IPS DF 6.9 (cell line): ENCODE data around the gene PRDX2.
"Not testable (repeated sequence)": the region's sequence is repeated elsewhere in the genome, so short reads cannot be mapped to it uniquely, and the experiment has no call there.

ENCODE experiments used
- DNase-seq: peaks from one replicate; pipeline ENCODE4 v3.0.0-alpha.2; 2013; ENCODE audit warnings: low read depth, low spot score
- H3K27ac ChIP-seq: one replicate; pipeline ENCODE4 v1.5.1; 2013; ENCODE audit warnings: low read length, control low read depth
- H3K27me3 ChIP-seq: 2 replicates; pipeline ENCODE4 v1.6.1; 2013; ENCODE audit warnings: mild to moderate bottlenecking, low read length; ENCODE audit not compliant: control insufficient read depth, insufficient read depth
- H3K36me3 ChIP-seq: 2 replicates; pipeline ENCODE4 v1.6.1; 2013; ENCODE audit warnings: low read length; ENCODE audit not compliant: control insufficient read depth, insufficient read depth
- H3K4me1 ChIP-seq: 2 replicates; pipeline ENCODE4 v1.6.1; 2013; ENCODE audit warnings: low read length; ENCODE audit not compliant: control insufficient read depth, insufficient read depth
- H3K4me3 ChIP-seq: 2 replicates; pipeline ENCODE4 v1.5.1; 2013; ENCODE audit warnings: mild to moderate bottlenecking, low read length
- H3K9me3 ChIP-seq: 2 replicates; pipeline ENCODE4 v1.6.1; 2013; ENCODE audit warnings: low read length, inconsistent platforms; ENCODE audit not compliant: control insufficient read depth, insufficient read depth
- WGBS: extraction: QIAGEN DNeasy Blood & Tissue Kit; methylation state at CpG from one replicate; pipeline ENCODE4 v1.1.7; 2013; ENCODE audit warnings: mixed read lengths, missing lambda C conversion rate; ENCODE audit not compliant: insufficient read length, insufficient coverage; 5-methylcytosine and 5-hydroxymethylcytosine counted together

Gene PRDX2

GRCh38 chr19:12825254-12826131, 23.9 kb upstream of the PRDX2 start:
- H3K27me3 ChIP-seq = no peaks in the 10 kb centered on the region
- H3K27ac ChIP-seq = no peak overlapping the region
- H3K4me3 ChIP-seq = peak overlapping the region; percentile 33; the same call in 1 of the 2 replicates
- H3K4me1 ChIP-seq = peaks cover 2% of the 10 kb centered on the region; the same call in 1 of the 2 replicates
- no CpG with 5 or more reads among the region's 46 CpGs for WGBS
- no peaks in the 10 kb centered on the region for H3K36me3 ChIP-seq
- no peaks in the 10 kb centered on the region for H3K9me3 ChIP-seq
- DNase-seq = no peak

GRCh38 chr19:12821761-12822160, 20.2 kb upstream of the PRDX2 start:
- H3K36me3 ChIP-seq = no peaks in the 10 kb centered on the region
- H3K4me3 ChIP-seq = no peak overlapping the region
- DNase-seq = no peak
- H3K9me3 ChIP-seq = no peaks in the 10 kb centered on the region
- no peaks in the 10 kb centered on the region for H3K4me1 ChIP-seq
- H3K27ac ChIP-seq = no peak overlapping the region
- H3K27me3 ChIP-seq = no peaks in the 10 kb centered on the region
- no CpG with 5 or more reads among the region's 2 CpGs for WGBS

GRCh38 chr19:12817810-12818209, 16.2 kb upstream of the PRDX2 start:
- not testable (repeated sequence) for H3K36me3 ChIP-seq, H3K9me3 ChIP-seq, DNase-seq, H3K27me3 ChIP-seq, H3K4me3 ChIP-seq, H3K4me1 ChIP-seq, H3K27ac ChIP-seq
- no CpG with 5 or more reads among the region's 11 CpGs for WGBS

- H3K9me3 ChIP-seq, H3K27me3 ChIP-seq, H3K36me3 ChIP-seq, H3K27ac ChIP-seq, DNase-seq, H3K4me3 ChIP-seq, H3K4me1 ChIP-seq: not testable (repeated sequence)
- no CpG with 5 or more reads among the region's 6 CpGs for WGBS
Observed at GRCh38 chr19:12817188-12817587, 15.6 kb upstream of the PRDX2 start.

- H3K27ac ChIP-seq = no peak overlapping the region
- no peaks in the 10 kb centered on the region for H3K4me1 ChIP-seq
- H3K4me3 ChIP-seq = no peak overlapping the region
- no peak for DNase-seq
- no CpG with 5 or more reads among the region's 7 CpGs for WGBS
- peaks cover 10% of the 10 kb centered on the region; the same call in 1 of the 2 replicates for H3K36me3 ChIP-seq
- H3K27me3 ChIP-seq = no peaks in the 10 kb centered on the region
- H3K9me3 ChIP-seq = no peaks in the 10 kb centered on the region
Observed at GRCh38 chr19:12815088-12815487, 13.5 kb upstream of the PRDX2 start.

- peaks cover 9% of the 10 kb centered on the region; the same call in 1 of the 2 replicates for H3K36me3 ChIP-seq
- peak; percentile 80 for DNase-seq
- no peaks in the 10 kb centered on the region for H3K27me3 ChIP-seq
- H3K27ac ChIP-seq = no peak within 1 kb of the TSS
- H3K4me3 ChIP-seq = peak within 1 kb of the TSS; percentile 59
- no peaks in the 10 kb centered on the region for H3K9me3 ChIP-seq
- H3K4me1 ChIP-seq = peaks cover 3% of the 10 kb centered on the region; the same call in 1 of the 2 replicates
- WGBS = no CpG with 5 or more reads among the region's 66 CpGs
Observed at GRCh38 chr19:12806242-12807081, 4.9 kb upstream of the PRDX2 start, which contains the start of gene RNASEH2A. Gene RNASEH2A, plus strand, starts transcription at chr19:12806584. Its CDS starts 90 bp downstream, at chr19:12806674.

- 100% methylated on average over 6 of the region's 26 CpGs for WGBS
- peaks cover 5% of the 10 kb centered on the region for H3K4me1 ChIP-seq
- no peaks in the 10 kb centered on the region for H3K9me3 ChIP-seq
- H3K27me3 ChIP-seq = no peaks in the 10 kb centered on the region
- H3K4me3 ChIP-seq = no peak overlapping the region
- peaks cover 8% of the 10 kb centered on the region; the same call in 1 of the 2 replicates for H3K36me3 ChIP-seq
- no peak overlapping the region for H3K27ac ChIP-seq
- no peak for DNase-seq
Observed at GRCh38 chr19:12804051-12804450, 2.5 kb upstream of the PRDX2 start.

- WGBS = 100% methylated on average over 2 of the region's 22 CpGs
- Histone ChIP-seq H3K36me3 (peaks cover 6% of the 10 kb centered on the region; the same call in 1 of the 2 replicates), H3K9me3 (no peaks in the 10 kb centered on the region), H3K27me3 (no peaks in the 10 kb centered on the region), H3K27ac (no peak overlapping the region), H3K4me1 (peaks cover 5% of the 10 kb centered on the region), H3K4me3 (peak overlapping the region; percentile 83; the same call in 1 of the 2 replicates)
- DNase-seq = no peak
Observed at GRCh38 chr19:12802267-12803106, 887 bp upstream of the PRDX2 start.

- Histone ChIP-seq H3K9me3 (no peaks in the 10 kb centered on the region), H3K27me3 (no peaks in the 10 kb centered on the region), H3K36me3 (peaks cover 6% of the 10 kb centered on the region; the same call in 1 of the 2 replicates), H3K4me3 (peak overlapping the region; percentile 83), H3K4me1 (peaks cover 5% of the 10 kb centered on the region), H3K27ac (no peak overlapping the region)
- DNase-seq = no peak
- no CpG with 5 or more reads among the region's 38 CpGs for WGBS
Observed at GRCh38 chr19:12800923-12801465, 606 bp downstream of the PRDX2 start.
